ENCODE data around the gene SELENOI.
"Not testable (repeated sequence)": the region's sequence is repeated elsewhere in the genome, so short reads cannot be mapped to it uniquely, and the experiment has no call there.

Gene SELENOI

GRCh38 chr2:26327291-26328272 is 18.4 kb upstream of the SELENOI start:
- DNase-seq, result no peak

- DNase-seq, result not testable (repeated sequence)
Measured at GRCh38 chr2:26329083-26329482, 16.9 kb upstream of the SELENOI start.

GRCh38 chr2:26330114-26330549 is 15.8 kb upstream of the SELENOI start:
- DNase-seq, result peak; percentile 81

- DNase-seq, result no peak
Measured at GRCh38 chr2:26330604-26331003, 15.3 kb upstream of the SELENOI start.

- not testable (repeated sequence) for DNase-seq
Measured at GRCh38 chr2:26331321-26331720, 14.6 kb upstream of the SELENOI start.

- DNase-seq, result no peak
Measured at GRCh38 chr2:26333293-26333692, 12.7 kb upstream of the SELENOI start.

GRCh38 chr2:26335231-26335630 is 10.7 kb upstream of the SELENOI start:
- DNase-seq, result no peak

GRCh38 chr2:26336719-26337118 is 9.2 kb upstream of the SELENOI start:
- no peak for DNase-seq

- DNase-seq, result no peak
Measured at GRCh38 chr2:26337298-26337697, 8.6 kb upstream of the SELENOI start.

- no peak for DNase-seq
Measured at GRCh38 chr2:26340831-26341230, 5.1 kb upstream of the SELENOI start.

- DNase-seq, result peak; percentile 10
Measured at GRCh38 chr2:26344581-26345282, 1.2 kb upstream of the SELENOI start.

GRCh38 chr2:26345283-26345544 is 729 bp upstream of the SELENOI start:
- no peak for DNase-seq

- DNase-seq, result peak; percentile 73
Measured at GRCh38 chr2:26346454-26347053, 611 bp downstream of the SELENOI start, which contains the start of gene ADGRF3. Gene ADGRF3, minus strand, starts transcription at chr2:26346789. Its CDS starts 555 bp downstream, at chr2:26346234.

- peak; percentile 11 for DNase-seq
Measured at GRCh38 chr2:26347286-26347865, 1.4 kb downstream of the SELENOI start.

GRCh38 chr2:26349690-26350089 is 3.7 kb downstream of the SELENOI start:
- no peak for DNase-seq

- DNase-seq, result no peak
Measured at GRCh38 chr2:26351375-26352090, 5.6 kb downstream of the SELENOI start.

GRCh38 chr2:26352892-26353291 is 6.9 kb downstream of the SELENOI start:
- no peak for DNase-seq

GRCh38 chr2:26354469-26354868 is 8.5 kb downstream of the SELENOI start:
- DNase-seq, result not testable (repeated sequence)

GRCh38 chr2:26355038-26355995 is 9.4 kb downstream of the SELENOI start:
- no peak for DNase-seq

GRCh38 chr2:26356111-26356510 is 10.2 kb downstream of the SELENOI start:
- no peak for DNase-seq

GRCh38 chr2:26356771-26357170 is 10.8 kb downstream of the SELENOI start:
- no peak for DNase-seq

All from CD4-positive, alpha-beta T cell treated with Interleukin-21 for 1 hour (primary cell).